MM.1S (cell line): ENCODE data around the gene TMEM150C.

Experiments
- CTCF ChIP-seq: fragments of 300-600 bp; sonication (generic); IDR thresholded peaks from 2 replicates; pipeline ENCODE4 v1.5.1; 2016; ENCODE audit warnings: antibody characterized with exemption, low read length, mixed read lengths
- EZH2 ChIP-seq: fragments of 300-600 bp; sonication (generic); optimal IDR thresholded peaks from 2 replicates; pipeline ENCODE3; 2017; ENCODE audit warnings: low read depth, mild to moderate bottlenecking, antibody characterized with exemption, low read length, mixed read lengths
- EZH2phosphoT487 ChIP-seq: fragments of 300-600 bp; sonication (generic); IDR thresholded peaks from 2 replicates; pipeline ENCODE4 v1.6.1; 2018; ENCODE audit warnings: antibody characterized with exemption, low read length

GRCh38 chr4:82480771-82481505, 80.8 kb downstream of the TMEM150C start:
- TF ChIP-seq EZH2phosphoT487: no peak
- no peak for TF ChIP-seq CTCF
- no peak for TF ChIP-seq EZH2
